Pancreas (tissue), 10 donors: ENCODE measurements around the gene GAS2. TPM values are rescaled to one million over a fixed set of nuclear protein-coding genes. Genes with fewer than 3 reads are reported as not detected.
A peak's percentile ranks its signal among the peaks of the same experiment; 100 is the strongest.

Source experiments
- ATAC-seq, 4 donors: fragments of 200-7000 bp; cut with Tn5 transposase; one replicate each; pipeline versions ENCODE4 v1.8.0 to v1.9.1; 2020; ENCODE audit warnings: mild to moderate bottlenecking in 4 of 4, moderate library complexity in 4 of 4
- DNase-seq, 6 donors: peaks; one replicate each; pipeline ENCODE4 v3.0.0-alpha.2; 2020
- FAIRE-seq: peaks from 2 replicates; lab custom pipeline; 2012; peaks lifted over from hg19 to GRCh38; lab: Jason Lieb, UNC
- H3K27ac ChIP-seq, 4 donors: fragments of 200-600 bp; sonication (generic); 1 replicate in 3 of 4; 2 replicates in 1 of 4; pipeline versions ENCODE4 v1.5.0 to v1.8.0; 2020
- H3K27me3 ChIP-seq, 4 donors: fragments of 200-600 bp; one replicate each; pipeline ENCODE4 v1.8.0; 2021
- H3K36me3 ChIP-seq, 3 donors: fragments of 200-600 bp; sonication (generic) in 1 of 3; one replicate each; pipeline versions ENCODE4 v1.5.0 to v1.8.0; 2020 to 2021
- H3K4me1 ChIP-seq, 3 donors: fragments of 200-600 bp; one replicate each; pipeline ENCODE4 v1.8.0; 2021
- H3K4me3 ChIP-seq, 4 donors: fragments of 200-600 bp; sonication (generic) in 2 of 4; one replicate each; pipeline versions ENCODE4 v1.5.0 to v1.8.0; 2020 to 2021
- H3K9me3 ChIP-seq, 4 donors: fragments of 200-600 bp; one replicate each; pipeline ENCODE4 v1.8.0; 2021
- whole genome bisulfite sequencing, 2 donors: extraction: QIAGEN DNeasy Blood & Tissue Kit; methylation state at CpG; one replicate each; pipeline ENCODE4 v1.1.7; 2013; 5-methylcytosine and 5-hydroxymethylcytosine counted together
- intact Hi-C, 3 donors: fragments of 100-400 bp; cut with DNase I; formaldehyde crosslinking; loops; one replicate each; pipeline versions ENCODE4 v1.11.1 to v1.14.2; 2022
- polyA plus RNA-seq, 2 donors: library from polyadenylated mRNA; stranded (reverse); fragments of 200-250 nt; gene quantifications; one replicate each; pipeline ENCODE4 v1.2.3, GENCODE V29; 2013
- total RNA-seq, 6 donors: library from RNA; stranded (reverse); fragmentation: NEBNext Ultra II Directional in 4 of 6; extraction: Animal tissue kit (Norgen Biotek cat#: 25700) in 4 of 6; gene quantifications; one replicate each; pipeline versions ENCODE4 v1.2.1 to v1.2.4, GENCODE V29; 2021 to 2023
- TF ChIP-seq, protein P1 (sequence below), 4 donors: fragments of 200-600 bp; sonication (generic) in 3 of 4; IDR thresholded peaks; one replicate each; pipeline versions ENCODE4 v1.5.0 to v1.8.0; 2021; ENCODE audit warnings: antibody characterized with exemption in 4 of 4
- donor health status: healthy with polysubstance abuse.
- donor health status: DM: no; HTN: no; CAD: no; lungs with moderate emphysema.
- donor health status: DM: no; HTN: no; CAD: no.
- donor health status: control.
- donor health status: control.
- donor health status: Bipolar disorder and iron deficiency.
- donor health status: DM: yes; HTN: yes; CAD: no.
- donor health status: DM: no; HTN: no; CAD: no.
- donor health status: DM: no; HTN: no; CAD: no.
- donor health status: DM: yes; HTN: yes; CAD: no.

GAS2 gene
- total and polyA plus RNA-seq, 8 donors = 4.1 to 13.4 (median 11.2) TPM

DNA sequence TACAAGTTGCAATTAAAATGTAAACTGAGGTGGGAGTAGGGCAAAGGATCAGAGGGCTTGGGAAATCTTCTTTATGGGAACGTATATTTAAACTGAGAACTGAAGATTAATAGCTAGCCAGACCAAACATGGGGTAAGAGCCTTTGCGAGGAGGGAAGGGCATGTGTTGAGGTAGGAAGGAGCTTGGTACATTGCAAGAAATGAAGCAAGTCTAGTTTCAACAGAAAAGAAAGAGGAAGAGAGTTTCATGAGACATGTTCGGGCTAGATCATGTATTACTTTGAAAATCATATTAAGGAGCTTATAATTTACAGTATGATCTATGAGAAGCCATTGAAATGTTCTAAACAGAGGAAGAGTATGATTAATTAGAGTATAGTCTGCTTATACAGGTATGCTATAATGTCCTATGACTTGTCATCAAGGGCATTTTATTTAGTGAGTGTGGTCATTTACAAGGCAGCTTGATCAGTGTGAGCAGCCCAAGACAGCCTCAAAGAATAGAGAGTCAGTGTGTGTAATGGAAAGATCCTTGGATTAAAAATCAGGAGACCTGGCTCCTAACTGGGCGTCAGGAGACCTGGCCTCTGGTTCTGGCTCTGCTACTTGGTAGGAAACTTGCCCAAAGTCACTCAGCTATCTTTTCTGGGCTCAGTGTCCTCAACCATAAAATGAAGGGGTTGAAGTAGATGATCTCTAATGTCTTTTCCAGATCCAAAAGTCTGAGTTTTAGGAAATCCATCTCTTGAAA is 10.9 kb downstream of the GAS2 start:
- Histone ChIP-seq H3K4me3 (no peak overlapping the region), H3K9me3 (no peaks in the 10 kb centered on the region), H3K4me1 (peaks cover 20 to 86% (median 35%) of the 10 kb centered on the region in 3 donors), H3K27ac (peak overlapping the region; percentile 23 to 94 (median 68)), H3K36me3 (no peaks in the 10 kb centered on the region), H3K27me3 (no peaks in the 10 kb centered on the region)
- intact Hi-C loops = no loop called here
- ATAC-seq (peak in 2 of 4 donors; percentile 20 to 44), FAIRE-seq (no peak), DNase-seq (peak in 1 of 6 donors; percentile 29)
- 40 to 43% methylated on average over 4 of the region's 4 CpGs for WGBS, 2 donors
- TF ChIP-seq, protein P1, sequence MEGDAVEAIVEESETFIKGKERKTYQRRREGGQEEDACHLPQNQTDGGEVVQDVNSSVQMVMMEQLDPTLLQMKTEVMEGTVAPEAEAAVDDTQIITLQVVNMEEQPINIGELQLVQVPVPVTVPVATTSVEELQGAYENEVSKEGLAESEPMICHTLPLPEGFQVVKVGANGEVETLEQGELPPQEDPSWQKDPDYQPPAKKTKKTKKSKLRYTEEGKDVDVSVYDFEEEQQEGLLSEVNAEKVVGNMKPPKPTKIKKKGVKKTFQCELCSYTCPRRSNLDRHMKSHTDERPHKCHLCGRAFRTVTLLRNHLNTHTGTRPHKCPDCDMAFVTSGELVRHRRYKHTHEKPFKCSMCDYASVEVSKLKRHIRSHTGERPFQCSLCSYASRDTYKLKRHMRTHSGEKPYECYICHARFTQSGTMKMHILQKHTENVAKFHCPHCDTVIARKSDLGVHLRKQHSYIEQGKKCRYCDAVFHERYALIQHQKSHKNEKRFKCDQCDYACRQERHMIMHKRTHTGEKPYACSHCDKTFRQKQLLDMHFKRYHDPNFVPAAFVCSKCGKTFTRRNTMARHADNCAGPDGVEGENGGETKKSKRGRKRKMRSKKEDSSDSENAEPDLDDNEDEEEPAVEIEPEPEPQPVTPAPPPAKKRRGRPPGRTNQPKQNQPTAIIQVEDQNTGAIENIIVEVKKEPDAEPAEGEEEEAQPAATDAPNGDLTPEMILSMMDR (IDR thresholded peaks at IDR 0.05) = no peak

DNA sequence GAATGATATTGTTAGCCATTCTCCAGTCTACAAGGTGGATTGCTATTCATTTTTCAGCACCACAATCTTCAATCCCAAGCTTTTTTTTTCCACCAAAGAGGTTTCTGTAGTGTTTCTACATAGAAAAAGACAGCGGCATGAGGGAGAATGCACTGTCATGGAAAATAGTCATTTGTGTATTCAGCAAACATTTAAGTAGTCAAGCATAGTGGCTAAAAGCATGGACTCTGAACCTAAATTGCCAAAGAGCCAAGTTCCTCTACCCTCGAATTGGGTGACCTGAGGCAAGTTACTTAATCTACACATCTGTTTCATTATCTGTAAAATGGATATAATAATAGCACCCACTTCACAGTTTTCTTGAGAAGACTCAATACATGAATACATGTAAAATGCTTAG is 14.2 kb downstream of the GAS2 start:
- peak overlapping the region in 2 of 4 donors; percentile 28 to 94 for H3K27ac ChIP-seq
- no peak overlapping the region for H3K4me3 ChIP-seq
- FAIRE-seq (no peak), DNase-seq (peak in 1 of 6 donors; percentile 24), ATAC-seq (peak; percentile 73 to 85 (median 80))
- H3K36me3 ChIP-seq = no peaks in the 10 kb centered on the region
- TF ChIP-seq, protein P1 (IDR thresholded peaks at IDR 0.05) = no peak
- no peaks in the 10 kb centered on the region for H3K27me3 ChIP-seq
- H3K9me3 ChIP-seq = no peaks in the 10 kb centered on the region
- intact Hi-C loops = no loop called here
- WGBS, 2 donors = 32 to 35% methylated on average over 2 of the region's 2 CpGs
- peaks cover 9 to 57% (median 24%) of the 10 kb centered on the region in 3 donors for H3K4me1 ChIP-seq

DNA sequence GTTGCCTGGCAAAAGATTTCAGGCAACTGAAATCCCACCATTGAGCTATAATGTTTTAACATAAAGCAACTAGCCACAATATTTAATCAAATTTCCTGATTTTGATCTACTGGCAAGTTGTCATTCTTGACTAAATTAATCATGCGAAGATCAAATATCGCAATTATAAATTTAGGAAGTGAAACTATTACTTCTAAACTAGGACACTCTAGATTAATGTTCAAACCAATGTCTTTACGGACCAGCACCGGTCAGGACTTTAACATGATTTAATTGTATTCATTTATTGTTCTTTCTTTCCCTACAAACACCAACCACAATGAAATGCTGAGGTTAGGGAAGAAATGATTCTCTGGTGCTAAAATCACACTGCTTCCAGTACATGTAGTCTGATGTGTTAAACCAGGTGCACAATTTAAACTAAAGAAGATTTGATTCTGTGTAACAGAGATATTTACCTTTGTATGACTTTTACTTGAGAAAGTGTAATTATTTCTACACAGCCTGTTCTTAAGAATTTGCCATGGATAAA is 14.9 kb downstream of the GAS2 start:
- WGBS, 2 donors = 34 to 37% methylated on average over 4 of the region's 4 CpGs
- DNase-seq (no peak), ATAC-seq (peak in 2 of 4 donors; percentile 3 to 6), FAIRE-seq (no peak)
- intact Hi-C loops = no loop called here
- H3K4me3 ChIP-seq = no peak overlapping the region
- peak overlapping the region in 2 of 4 donors; percentile 28 to 94 for H3K27ac ChIP-seq
- no peaks in the 10 kb centered on the region for H3K9me3 ChIP-seq
- H3K36me3 ChIP-seq = no peaks in the 10 kb centered on the region
- no peaks in the 10 kb centered on the region for H3K27me3 ChIP-seq
- TF ChIP-seq, protein P1 (IDR thresholded peaks at IDR 0.05) = no peak
- H3K4me1 ChIP-seq = peaks cover 9 to 50% (median 19%) of the 10 kb centered on the region in 3 donors

DNA sequence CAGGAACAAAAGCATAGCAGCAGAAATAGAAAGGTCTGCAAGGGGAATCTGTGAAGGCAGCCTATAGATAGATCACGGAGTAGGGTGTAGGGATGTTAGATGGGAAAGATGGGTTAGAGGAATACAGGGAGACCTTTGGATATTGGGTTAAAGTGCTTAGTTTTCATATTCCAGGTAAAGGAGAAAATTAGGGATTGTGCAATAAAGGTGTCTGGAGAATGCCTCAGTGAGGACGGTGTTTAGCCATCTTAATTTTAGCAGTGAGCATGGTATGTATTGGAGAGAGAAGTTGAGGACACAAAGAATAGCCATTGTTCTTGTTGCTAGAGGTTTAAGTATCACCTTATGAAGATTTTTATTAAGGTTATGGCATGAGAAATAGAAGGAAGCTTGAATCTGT is 17.7 kb downstream of the GAS2 start:
- TF ChIP-seq, protein P1 (IDR thresholded peaks at IDR 0.05) = no peak
- H3K4me3 ChIP-seq = no peak overlapping the region
- H3K27me3 ChIP-seq = no peaks in the 10 kb centered on the region
- intact Hi-C loops = no loop called here
- WGBS, 2 donors = 95 to 97% methylated on average over 2 of the region's 2 CpGs
- FAIRE-seq = no peak
- no peak for ATAC-seq
- H3K4me1 ChIP-seq = peaks cover 5 to 27% (median 10%) of the 10 kb centered on the region in 3 donors
- DNase-seq = no peak
- H3K36me3 ChIP-seq = no peaks in the 10 kb centered on the region
- H3K9me3 ChIP-seq = no peaks in the 10 kb centered on the region
- H3K27ac ChIP-seq = no peak overlapping the region

DNA sequence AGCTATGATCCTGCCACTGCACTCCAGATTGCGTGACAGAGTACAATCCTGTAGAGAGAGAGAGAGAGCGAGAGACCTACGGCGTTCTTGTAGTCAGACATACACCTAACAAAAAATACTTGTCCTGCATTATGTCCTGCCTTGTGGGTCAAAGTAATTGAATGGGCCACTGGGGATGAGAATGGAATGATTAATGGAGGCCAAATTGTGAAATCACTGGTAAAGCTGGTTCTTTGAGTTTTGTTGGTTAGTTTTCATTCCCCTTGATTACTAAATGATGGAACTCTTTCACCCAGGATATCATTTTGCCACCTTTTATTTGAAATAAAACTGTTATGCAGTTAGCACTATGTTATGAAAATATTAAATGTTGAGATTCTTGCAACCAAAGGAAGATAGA is 18.7 kb downstream of the GAS2 start:
- intact Hi-C loops = no loop called here
- WGBS, 2 donors = 93 to 98% methylated on average over 4 of the region's 4 CpGs
- Histone ChIP-seq H3K4me3 (no peak overlapping the region), H3K27ac (no peak overlapping the region), H3K9me3 (no peaks in the 10 kb centered on the region), H3K4me1 (peaks cover 5 to 26% (median 17%) of the 10 kb centered on the region in 3 donors), H3K36me3 (no peaks in the 10 kb centered on the region), H3K27me3 (no peaks in the 10 kb centered on the region)
- DNase-seq (no peak), FAIRE-seq (no peak), ATAC-seq (no peak)
- TF ChIP-seq, protein P1 (IDR thresholded peaks at IDR 0.05) = no peak
